Esophagus muscularis mucosa (tissue), 4 donors: Measurements from ENCODE around the gene RASD2. TPM values are rescaled to one million over a fixed set of nuclear protein-coding genes. Genes with fewer than 3 reads are reported as not detected.

ENCODE experiments used
- DNase-seq: peaks from one replicate; pipeline ENCODE4 v3.0.0-alpha.2; 2017; ENCODE audit errors: extremely low spot score
- H3K27ac ChIP-seq, 4 donors: fragments of 200-600 bp; sonication (generic); replicated peaks in 1 of 4; 1 replicate in 3 of 4; 2 replicates in 1 of 4; pipeline ENCODE4 v1.5.1; 2016 to 2019; ENCODE audit warnings: mild to moderate bottlenecking in 1 of 4
- H3K27me3 ChIP-seq, 4 donors: fragments of 200-600 bp; sonication (generic); one replicate each; pipeline versions ENCODE4 v1.5.1 to v1.6.0; 2016 to 2019
- H3K36me3 ChIP-seq, 4 donors: fragments of 200-600 bp; sonication (generic); one replicate each; pipeline ENCODE4 v1.5.1; 2016 to 2019
- H3K4me1 ChIP-seq, 4 donors: fragments of 200-600 bp; sonication (generic); one replicate each; pipeline ENCODE4 v1.5.1; 2016 to 2019
- H3K4me3 ChIP-seq, 4 donors: fragments of 200-600 bp; sonication (generic); 1 replicate in 2 of 4; 2 replicates in 2 of 4; pipeline ENCODE4 v1.5.1; 2016 to 2019; ENCODE audit warnings: mild to moderate bottlenecking in 4 of 4, moderate library complexity in 1 of 4
- H3K9me3 ChIP-seq, 4 donors: fragments of 200-600 bp; sonication (generic); 1 replicate in 3 of 4; 2 replicates in 1 of 4; pipeline ENCODE4 v1.5.1; 2016 to 2019
- CTCF ChIP-seq, 3 experiments: fragments of 200-600 bp in 2 of 3; fragments of 450-650 bp in 1 of 3; sonication (generic) in 2 of 3; IDR thresholded peaks; one replicate each; pipeline ENCODE4 v1.5.1; 2017 to 2019; ENCODE audit warnings: antibody characterized with exemption in 3 of 3, mild to moderate bottlenecking in 2 of 3, moderate library complexity in 1 of 3
- EP300 ChIP-seq: sonication (generic); formaldehyde crosslinking; IDR thresholded peaks from one replicate; pipeline ENCODE4 v1.6.1; 2017; ENCODE audit warnings: antibody characterized with exemption
- POLR2A ChIP-seq: fragments of 450-650 bp; IDR thresholded peaks from one replicate; pipeline ENCODE4 v1.6.1; 2017; ENCODE audit warnings: antibody characterized with exemption, moderate library complexity, mild to moderate bottlenecking, low read depth
- POLR2AphosphoS5 ChIP-seq, 2 donors: sonication (generic); formaldehyde crosslinking; IDR thresholded peaks; one replicate each; pipeline ENCODE4 v1.6.1; 2017; ENCODE audit warnings: antibody characterized with exemption in 2 of 2
- WGBS: methylation state at CpG from one replicate; pipeline ENCODE4 v1.1.5; 2018; 5-methylcytosine and 5-hydroxymethylcytosine counted together
- intact Hi-C: fragments of 100-400 bp; cut with DNase I; formaldehyde crosslinking; loops from one replicate; pipeline ENCODE4 v1.15.1; 2023
- total RNA-seq, 4 donors: library from RNA; depleted of rRNA; stranded (reverse); fragments of >200 nt; gene quantifications; one replicate each; pipeline versions ENCODE4 v1.1.0 to v1.2.1, GENCODE V29; 2016

Gene RASD2
- total RNA-seq, 4 donors from 2014 or later, result 18.4 to 53.6 (median 31.7) TPM

- DNase-seq, result no peak
- H3K4me1 ChIP-seq, result peaks cover 0 to 13% (median under 1%) of the 10 kb centered on the region in 4 donors
- no peaks in the 10 kb centered on the region for H3K9me3 ChIP-seq
- H3K27ac ChIP-seq, result no peak overlapping the region
- H3K4me3 ChIP-seq, result no peak overlapping the region
- TF ChIP-seq POLR2AphosphoS5 (IDR thresholded peaks at IDR 0.05) (no peak), CTCF (IDR thresholded peaks at IDR 0.05) (no peak), EP300 (no peak), POLR2A (no peak)
- 78% methylated on average over 6 of the region's 15 CpGs for WGBS
- no peaks in the 10 kb centered on the region for H3K27me3 ChIP-seq
- H3K36me3 ChIP-seq, result no peaks in the 10 kb centered on the region
- intact Hi-C loops, result no loop called here
Observed at GRCh38 chr22:35575116-35575748, 34.6 kb downstream of the RASD2 start.

DNA sequence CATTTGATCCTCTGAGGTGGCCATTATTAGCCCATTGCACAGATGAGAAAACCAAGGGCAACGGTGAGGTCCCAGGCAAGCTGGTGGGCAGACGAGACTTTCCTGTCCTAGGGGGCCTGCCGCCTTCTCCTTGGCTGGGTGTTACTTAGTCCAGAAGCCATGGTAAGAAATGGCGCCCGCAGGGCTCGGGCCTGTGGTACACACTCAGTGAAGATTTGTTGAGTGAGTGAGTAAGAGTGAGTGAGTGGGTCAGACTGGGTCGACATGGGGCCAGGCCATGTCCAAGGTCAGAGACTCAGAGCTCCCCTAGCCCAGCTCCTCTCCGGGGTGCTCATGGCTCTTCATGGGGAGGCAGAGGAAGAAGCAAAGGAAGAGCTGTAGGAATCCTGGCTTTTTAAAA, 36.0 kb downstream of the RASD2 start:
- Histone ChIP-seq H3K4me3 (no peak overlapping the region), H3K4me1 (peaks cover 0 to 7% (median 0%) of the 10 kb centered on the region in 4 donors), H3K9me3 (no peaks in the 10 kb centered on the region), H3K27me3 (no peaks in the 10 kb centered on the region), H3K27ac (no peak overlapping the region), H3K36me3 (no peaks in the 10 kb centered on the region)
- intact Hi-C loops, result no loop called here
- TF ChIP-seq POLR2A (no peak), EP300 (no peak), CTCF (IDR thresholded peaks at IDR 0.05) (no peak), POLR2AphosphoS5 (IDR thresholded peaks at IDR 0.05) (no peak)
- WGBS, result 82% methylated on average over 4 of the region's 8 CpGs
- no peak for DNase-seq

- H3K27ac ChIP-seq, result no peak overlapping the region
- no peaks in the 10 kb centered on the region for H3K27me3 ChIP-seq
- H3K4me1 ChIP-seq, result peaks cover 0 to 19% (median 12%) of the 10 kb centered on the region in 4 donors
- H3K36me3 ChIP-seq, result no peaks in the 10 kb centered on the region
- DNase-seq, result no peak
- WGBS, result 91% methylated on average over 2 of the region's 2 CpGs
- intact Hi-C loops, result no loop called here
- H3K4me3 ChIP-seq, result no peak overlapping the region
- TF ChIP-seq POLR2A, result no peak
- no peak for TF ChIP-seq EP300
- TF ChIP-seq POLR2AphosphoS5 (IDR thresholded peaks at IDR 0.05), result no peak
- TF ChIP-seq CTCF (IDR thresholded peaks at IDR 0.05), result no peak
- no peaks in the 10 kb centered on the region for H3K9me3 ChIP-seq
Observed at GRCh38 chr22:35577799-35578659, 37.4 kb downstream of the RASD2 start.

DNA sequence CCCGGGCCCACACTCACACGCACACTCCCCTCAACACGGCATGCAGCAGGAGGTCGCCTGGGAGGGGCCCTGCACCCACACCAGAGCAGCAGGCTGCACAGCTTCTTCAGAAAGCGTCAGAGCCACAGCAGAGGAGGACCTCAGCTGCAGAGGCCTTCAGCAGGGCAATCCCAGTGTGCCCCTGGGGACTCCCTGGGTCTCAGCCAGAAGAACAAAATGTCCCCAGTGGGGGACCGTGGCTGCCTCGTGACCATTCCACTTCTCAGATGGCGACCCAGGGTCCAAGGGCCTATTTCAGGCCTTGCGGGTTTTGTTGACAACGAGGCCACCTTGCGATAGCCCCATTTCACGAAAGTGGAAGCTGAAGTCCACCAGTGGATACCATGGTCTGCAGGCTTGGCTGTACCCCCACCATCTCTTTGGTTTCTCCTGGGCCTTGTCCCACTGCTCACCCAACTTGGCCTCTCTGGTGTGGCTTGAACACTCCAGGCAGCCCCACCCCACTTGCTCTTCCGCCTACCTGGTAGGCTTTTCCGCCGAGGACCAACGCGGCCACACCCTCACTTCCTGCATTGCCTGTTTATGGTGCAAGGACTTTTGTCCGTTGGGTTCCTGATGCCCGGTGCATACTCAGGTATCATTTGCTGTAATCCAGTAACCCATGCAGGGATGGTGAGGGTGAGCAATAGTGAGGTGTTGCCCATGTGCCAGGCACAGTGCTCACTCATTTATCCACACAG, 38.4 kb downstream of the RASD2 start:
- H3K4me3 ChIP-seq, result no peak overlapping the region
- no peaks in the 10 kb centered on the region for H3K9me3 ChIP-seq
- WGBS, result 90% methylated on average over 11 of the region's 19 CpGs
- H3K4me1 ChIP-seq, result peaks cover 4 to 23% (median 18%) of the 10 kb centered on the region in 4 donors
- H3K27me3 ChIP-seq, result no peaks in the 10 kb centered on the region
- H3K36me3 ChIP-seq, result no peaks in the 10 kb centered on the region
- no peak for DNase-seq
- intact Hi-C loops, result no loop called here
- TF ChIP-seq EP300, result no peak
- no peak overlapping the region for H3K27ac ChIP-seq
